WTC11 (cell line): ENCODE data around the gene MDGA2. TPM values are rescaled to one million over a fixed set of nuclear protein-coding genes. Genes with fewer than 3 reads are reported as not detected.

Experiments
- ATAC-seq: fragments of 200-7000 bp; cut with Tn5 transposase; 2 replicates; pipeline ENCODE4 v1.10.0; 2021; ENCODE audit warnings: mild to moderate bottlenecking, moderate library complexity
- CTCF ChIA-PET: fragments of 300-600 bp; sonication (Branson Sonifier 250); formaldehyde crosslinking; loops from one replicate; lab custom pipeline; 2021; ENCODE audit warnings: antibody characterized with exemption; lab: Charles Lee
- POLR2A ChIA-PET: fragments of 350-600 bp; sonication (Branson Sonifier 250); formaldehyde crosslinking; loops from one replicate; lab custom pipeline; 2021; ENCODE audit warnings: antibody characterized with exemption; lab: Charles Lee
- DNase-seq: peaks from one replicate; pipeline ENCODE4 v3.0.0; 2021; ENCODE audit warnings: low spot score
- H3K27ac Mint-ChIP-seq: 2 replicates; pipeline ENCODE4 v1.8.0; 2021; ENCODE audit warnings: mixed read lengths
- H3K27me3 Mint-ChIP-seq: 2 replicates; pipeline ENCODE4 v1.8.0; 2021; ENCODE audit warnings: low read depth, mild to moderate bottlenecking, moderate library complexity, mixed read lengths
- H3K36me3 Mint-ChIP-seq: 2 replicates; pipeline ENCODE4 v1.8.0; 2021; ENCODE audit warnings: mixed read lengths
- H3K4me1 Mint-ChIP-seq: 2 replicates; pipeline ENCODE4 v1.8.0; 2022; ENCODE audit warnings: mixed read lengths
- H3K4me3 Mint-ChIP-seq: 2 replicates; pipeline ENCODE4 v1.8.0; 2021; ENCODE audit warnings: mild to moderate bottlenecking, moderate library complexity, mixed read lengths
- H3K9me3 Mint-ChIP-seq: 2 replicates; pipeline ENCODE4 v1.8.0; 2021; ENCODE audit warnings: mixed read lengths
- ATF1 ChIP-seq: sonication (generic); formaldehyde crosslinking; IDR thresholded peaks from 2 replicates; pipeline ENCODE4 v1.8.1; 2023; ENCODE audit warnings: mild to moderate bottlenecking, moderate library complexity, missing genetic modification reagents
- CTCF ChIP-seq: fragments of 200-600 bp; IDR thresholded peaks from 2 replicates; pipeline ENCODE4 v1.8.0; 2022; ENCODE audit warnings: antibody characterized with exemption
- ESRRA ChIP-seq: sonication (generic); formaldehyde crosslinking; IDR thresholded peaks from 2 replicates; pipeline ENCODE4 v1.8.1; 2022; ENCODE audit warnings: mild to moderate bottlenecking, missing genetic modification reagents, borderline replicate concordance
- FOXP1 ChIP-seq: sonication (generic); formaldehyde crosslinking; IDR thresholded peaks from 2 replicates; pipeline ENCODE4 v1.8.0; 2022; ENCODE audit warnings: missing genetic modification reagents, mild to moderate bottlenecking, moderate library complexity, borderline replicate concordance
- HMGA2 ChIP-seq: fragments of 250-450 bp; sonication (Bioruptor Pico); IDR thresholded peaks from 2 replicates; pipeline ENCODE4 v1.4.0; 2021; ENCODE audit warnings: mild to moderate bottlenecking, moderate library complexity
- NR3C1 ChIP-seq: sonication (generic); formaldehyde crosslinking; conservative IDR thresholded peaks from 2 replicates; pipeline ENCODE4 v1.8.1; 2023; ENCODE audit warnings: low read depth, mild to moderate bottlenecking, missing genetic modification reagents
- RORB ChIP-seq: fragments of 250-450 bp; sonication (Bioruptor Pico); IDR thresholded peaks from 2 replicates; pipeline ENCODE4 v1.9.0; 2021; ENCODE audit warnings: mild to moderate bottlenecking
- SMAD3 ChIP-seq: sonication (generic); formaldehyde crosslinking; IDR thresholded peaks from 2 replicates; pipeline ENCODE4 v1.8.0; 2022; ENCODE audit warnings: missing genetic modification reagents, mild to moderate bottlenecking, borderline replicate concordance
- SP1 ChIP-seq: sonication (generic); formaldehyde crosslinking; conservative IDR thresholded peaks from 2 replicates; pipeline ENCODE4 v1.8.1; 2022; ENCODE audit warnings: missing genetic modification reagents
- STAT6 ChIP-seq: sonication (generic); formaldehyde crosslinking; conservative IDR thresholded peaks from 2 replicates; pipeline ENCODE4 v1.8.1; 2023; ENCODE audit warnings: mild to moderate bottlenecking, low read depth, missing genetic modification reagents, moderate library complexity
- ZNF138 ChIP-seq: sonication (generic); formaldehyde crosslinking; conservative IDR thresholded peaks from 2 replicates; pipeline ENCODE4 v1.8.1; 2022; ENCODE audit warnings: mild to moderate bottlenecking, moderate library complexity, missing genetic modification reagents
- ZNF263 ChIP-seq: sonication (generic); formaldehyde crosslinking; IDR thresholded peaks from 2 replicates; pipeline ENCODE4 v1.8.1; 2022; ENCODE audit warnings: low read depth, mild to moderate bottlenecking, moderate library complexity, missing genetic modification reagents
- ZNF416 ChIP-seq: fragments of 250-450 bp; sonication (Bioruptor Pico); IDR thresholded peaks from 2 replicates; pipeline ENCODE4 v1.9.0; 2021; ENCODE audit warnings: mild to moderate bottlenecking, inconsistent platforms
- total RNA-seq: library from RNA; stranded (reverse); gene quantifications from 3 replicates; pipeline ENCODE4 v1.2.3, GENCODE V29; 2021
- TF ChIP-seq, protein P1 (sequence below): sonication (generic); formaldehyde crosslinking; IDR thresholded peaks from 2 replicates; pipeline ENCODE4 v1.8.0; 2023; ENCODE audit warnings: missing genetic modification reagents
- TF ChIP-seq, protein P2 (sequence below): sonication (generic); formaldehyde crosslinking; IDR thresholded peaks from 2 replicates; pipeline ENCODE4 v1.8.1; 2023; ENCODE audit warnings: mild to moderate bottlenecking, missing genetic modification reagents
- TF ChIP-seq, protein P3 (sequence below): sonication (generic); formaldehyde crosslinking; IDR thresholded peaks from 2 replicates; pipeline ENCODE4 v1.8.1; 2023; ENCODE audit warnings: mild to moderate bottlenecking, missing genetic modification reagents, moderate library complexity
- TF ChIP-seq, protein P4 (sequence below): fragments of 250-450 bp; sonication (Bioruptor Pico); IDR thresholded peaks from 2 replicates; pipeline ENCODE4 v1.8.0; 2021; ENCODE audit warnings: mild to moderate bottlenecking
- TF ChIP-seq, protein P5 (sequence below): sonication (generic); formaldehyde crosslinking; IDR thresholded peaks from 2 replicates; pipeline ENCODE4 v1.8.1; 2022; ENCODE audit warnings: mild to moderate bottlenecking, moderate library complexity, missing genetic modification reagents
- TF ChIP-seq, protein P6 (sequence below): sonication (generic); formaldehyde crosslinking; IDR thresholded peaks from 2 replicates; pipeline ENCODE4 v1.8.0; 2022; ENCODE audit warnings: mild to moderate bottlenecking, missing genetic modification reagents

Gene MDGA2
- total RNA-seq, 1 experiment from 2014 or later: 4.9 TPM

GRCh38 chr14:47539031-47539461 lies 136.4 kb downstream of the MDGA2 start (continued):
- no peak for TF ChIP-seq CTCF
- TF ChIP-seq, protein P1, sequence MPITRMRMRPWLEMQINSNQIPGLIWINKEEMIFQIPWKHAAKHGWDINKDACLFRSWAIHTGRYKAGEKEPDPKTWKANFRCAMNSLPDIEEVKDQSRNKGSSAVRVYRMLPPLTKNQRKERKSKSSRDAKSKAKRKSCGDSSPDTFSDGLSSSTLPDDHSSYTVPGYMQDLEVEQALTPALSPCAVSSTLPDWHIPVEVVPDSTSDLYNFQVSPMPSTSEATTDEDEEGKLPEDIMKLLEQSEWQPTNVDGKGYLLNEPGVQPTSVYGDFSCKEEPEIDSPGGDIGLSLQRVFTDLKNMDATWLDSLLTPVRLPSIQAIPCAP (CRISPR knock-in tag): no peak
- no peak for TF ChIP-seq ATF1 (CRISPR knock-in tag)

DNA sequence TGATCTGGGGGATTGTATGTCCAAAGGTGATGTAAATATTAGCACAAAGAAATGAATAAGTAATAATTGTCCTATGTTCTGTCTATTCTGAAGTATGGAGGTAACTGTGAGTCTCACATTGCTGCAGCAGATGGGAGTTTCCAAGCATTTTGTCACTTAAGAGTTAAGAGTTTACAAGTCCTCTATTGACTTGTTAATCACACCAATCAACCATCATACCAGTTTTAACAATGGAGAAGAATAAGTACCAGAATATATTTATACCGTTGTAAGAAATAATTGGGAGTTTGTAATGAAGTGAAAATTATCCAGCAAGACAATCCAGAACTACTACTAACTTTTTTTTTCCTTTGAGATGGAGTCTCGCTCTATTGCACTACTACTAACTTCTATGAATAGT lies 139.1 kb downstream of the MDGA2 start:
- ATAC-seq (0 out of 2 replicates have a peak, but pooled peaks have one; percentile 15), DNase-seq (no peak)
- Mint-ChIP-seq H3K27ac (no peak overlapping the region), H3K4me3 (peak overlapping the region; percentile 25; the same call in 1 of the 2 replicates), H3K4me1 (peaks cover 40% of the 10 kb centered on the region), H3K9me3 (peaks cover 45% of the 10 kb centered on the region), H3K27me3 (no peaks in the 10 kb centered on the region; the same call in 1 of the 2 replicates), H3K36me3 (peaks cover 21% of the 10 kb centered on the region)
- ChIA-PET CTCF (no interaction called here), POLR2A (no interaction called here)
- no peak for TF ChIP-seq ZNF263 (CRISPR knock-in tag)
- TF ChIP-seq, protein P2, sequence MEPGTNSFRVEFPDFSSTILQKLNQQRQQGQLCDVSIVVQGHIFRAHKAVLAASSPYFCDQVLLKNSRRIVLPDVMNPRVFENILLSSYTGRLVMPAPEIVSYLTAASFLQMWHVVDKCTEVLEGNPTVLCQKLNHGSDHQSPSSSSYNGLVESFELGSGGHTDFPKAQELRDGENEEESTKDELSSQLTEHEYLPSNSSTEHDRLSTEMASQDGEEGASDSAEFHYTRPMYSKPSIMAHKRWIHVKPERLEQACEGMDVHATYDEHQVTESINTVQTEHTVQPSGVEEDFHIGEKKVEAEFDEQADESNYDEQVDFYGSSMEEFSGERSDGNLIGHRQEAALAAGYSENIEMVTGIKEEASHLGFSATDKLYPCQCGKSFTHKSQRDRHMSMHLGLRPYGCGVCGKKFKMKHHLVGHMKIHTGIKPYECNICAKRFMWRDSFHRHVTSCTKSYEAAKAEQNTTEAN (CRISPR knock-in tag): no peak
- no peak for TF ChIP-seq RORB
- TF ChIP-seq, protein P1 (CRISPR knock-in tag): no peak
- TF ChIP-seq, protein P3, sequence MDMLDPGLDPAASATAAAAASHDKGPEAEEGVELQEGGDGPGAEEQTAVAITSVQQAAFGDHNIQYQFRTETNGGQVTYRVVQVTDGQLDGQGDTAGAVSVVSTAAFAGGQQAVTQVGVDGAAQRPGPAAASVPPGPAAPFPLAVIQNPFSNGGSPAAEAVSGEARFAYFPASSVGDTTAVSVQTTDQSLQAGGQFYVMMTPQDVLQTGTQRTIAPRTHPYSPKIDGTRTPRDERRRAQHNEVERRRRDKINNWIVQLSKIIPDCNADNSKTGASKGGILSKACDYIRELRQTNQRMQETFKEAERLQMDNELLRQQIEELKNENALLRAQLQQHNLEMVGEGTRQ: no peak
- TF ChIP-seq STAT6 (CRISPR knock-in tag): no peak
- no peak for TF ChIP-seq SP1 (CRISPR knock-in tag)
- TF ChIP-seq HMGA2 (CRISPR knock-in tag): no peak
- no peak for TF ChIP-seq SMAD3 (CRISPR knock-in tag)
- TF ChIP-seq, protein P4, sequence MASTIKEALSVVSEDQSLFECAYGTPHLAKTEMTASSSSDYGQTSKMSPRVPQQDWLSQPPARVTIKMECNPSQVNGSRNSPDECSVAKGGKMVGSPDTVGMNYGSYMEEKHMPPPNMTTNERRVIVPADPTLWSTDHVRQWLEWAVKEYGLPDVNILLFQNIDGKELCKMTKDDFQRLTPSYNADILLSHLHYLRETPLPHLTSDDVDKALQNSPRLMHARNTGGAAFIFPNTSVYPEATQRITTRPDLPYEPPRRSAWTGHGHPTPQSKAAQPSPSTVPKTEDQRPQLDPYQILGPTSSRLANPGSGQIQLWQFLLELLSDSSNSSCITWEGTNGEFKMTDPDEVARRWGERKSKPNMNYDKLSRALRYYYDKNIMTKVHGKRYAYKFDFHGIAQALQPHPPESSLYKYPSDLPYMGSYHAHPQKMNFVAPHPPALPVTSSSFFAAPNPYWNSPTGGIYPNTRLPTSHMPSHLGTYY (CRISPR knock-in tag): no peak
- no peak for TF ChIP-seq FOXP1 (CRISPR knock-in tag)
- TF ChIP-seq, protein P5, sequence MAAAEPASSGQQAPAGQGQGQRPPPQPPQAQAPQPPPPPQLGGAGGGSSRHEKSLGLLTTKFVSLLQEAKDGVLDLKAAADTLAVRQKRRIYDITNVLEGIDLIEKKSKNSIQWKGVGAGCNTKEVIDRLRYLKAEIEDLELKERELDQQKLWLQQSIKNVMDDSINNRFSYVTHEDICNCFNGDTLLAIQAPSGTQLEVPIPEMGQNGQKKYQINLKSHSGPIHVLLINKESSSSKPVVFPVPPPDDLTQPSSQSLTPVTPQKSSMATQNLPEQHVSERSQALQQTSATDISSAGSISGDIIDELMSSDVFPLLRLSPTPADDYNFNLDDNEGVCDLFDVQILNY (CRISPR knock-in tag): no peak
- no peak for TF ChIP-seq ESRRA (CRISPR knock-in tag)
- TF ChIP-seq ZNF416 (CRISPR knock-in tag): no peak
- TF ChIP-seq, protein P6, sequence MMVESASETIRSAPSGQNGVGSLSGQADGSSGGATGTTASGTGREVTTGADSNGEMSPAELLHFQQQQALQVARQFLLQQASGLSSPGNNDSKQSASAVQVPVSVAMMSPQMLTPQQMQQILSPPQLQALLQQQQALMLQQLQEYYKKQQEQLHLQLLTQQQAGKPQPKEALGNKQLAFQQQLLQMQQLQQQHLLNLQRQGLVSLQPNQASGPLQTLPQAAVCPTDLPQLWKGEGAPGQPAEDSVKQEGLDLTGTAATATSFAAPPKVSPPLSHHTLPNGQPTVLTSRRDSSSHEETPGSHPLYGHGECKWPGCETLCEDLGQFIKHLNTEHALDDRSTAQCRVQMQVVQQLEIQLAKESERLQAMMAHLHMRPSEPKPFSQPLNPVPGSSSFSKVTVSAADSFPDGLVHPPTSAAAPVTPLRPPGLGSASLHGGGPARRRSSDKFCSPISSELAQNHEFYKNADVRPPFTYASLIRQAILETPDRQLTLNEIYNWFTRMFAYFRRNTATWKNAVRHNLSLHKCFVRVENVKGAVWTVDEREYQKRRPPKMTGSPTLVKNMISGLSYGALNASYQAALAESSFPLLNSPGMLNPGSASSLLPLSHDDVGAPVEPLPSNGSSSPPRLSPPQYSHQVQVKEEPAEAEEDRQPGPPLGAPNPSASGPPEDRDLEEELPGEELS (CRISPR knock-in tag): no peak
- TF ChIP-seq ZNF138 (CRISPR knock-in tag): no peak
- TF ChIP-seq NR3C1 (CRISPR knock-in tag): no peak
